Measurements from ENCODE around the gene RIMOC1.

RIMOC1 gene

GRCh38 chr5:41903892-41904799, at the start of gene RIMOC1:
Gene RIMOC1, plus strand, starts transcription at chr5:41904344. Its CDS starts 24 bp downstream, at chr5:41904368.
- DNase-seq = peak; percentile 99

- peak; percentile 79 for DNase-seq
Measured at GRCh38 chr5:41856644-41857491, 47.3 kb upstream of the RIMOC1 start.

- no peak for DNase-seq
Measured at GRCh38 chr5:41857989-41858388, 46.2 kb upstream of the RIMOC1 start.

- DNase-seq = no peak
Measured at GRCh38 chr5:41858890-41859289, 45.3 kb upstream of the RIMOC1 start.

- DNase-seq = no peak
Measured at GRCh38 chr5:41863871-41864486, 40.2 kb upstream of the RIMOC1 start.

- DNase-seq = no peak
Measured at GRCh38 chr5:41869151-41869723, 34.9 kb upstream of the RIMOC1 start.

- DNase-seq = peak; percentile 69
Measured at GRCh38 chr5:41869724-41870626, 34.2 kb upstream of the RIMOC1 start, which contains the start of gene OXCT1. Gene OXCT1, minus strand, starts transcription at chr5:41870425. Its CDS starts 67 bp downstream, at chr5:41870358.

- DNase-seq = no peak
Measured at GRCh38 chr5:41870627-41871048, 33.5 kb upstream of the RIMOC1 start.

GRCh38 chr5:41871852-41872251, 32.3 kb upstream of the RIMOC1 start:
- no peak for DNase-seq

- DNase-seq = no peak
Measured at GRCh38 chr5:41874512-41875060, 29.6 kb upstream of the RIMOC1 start.

- no peak for DNase-seq
Measured at GRCh38 chr5:41875121-41875520, 29.0 kb upstream of the RIMOC1 start.

GRCh38 chr5:41876678-41877077, 27.5 kb upstream of the RIMOC1 start:
- DNase-seq = no peak

- no peak for DNase-seq
Measured at GRCh38 chr5:41877408-41877807, 26.7 kb upstream of the RIMOC1 start.

GRCh38 chr5:41878173-41878572, 26.0 kb upstream of the RIMOC1 start:
- DNase-seq = no peak

GRCh38 chr5:41878643-41879478, 25.3 kb upstream of the RIMOC1 start:
- DNase-seq = no peak

GRCh38 chr5:41882765-41883164, 21.4 kb upstream of the RIMOC1 start:
- DNase-seq = no peak

GRCh38 chr5:41883243-41883642, 20.9 kb upstream of the RIMOC1 start:
- no peak for DNase-seq

- no peak for DNase-seq
Measured at GRCh38 chr5:41883936-41884335, 20.2 kb upstream of the RIMOC1 start.

GRCh38 chr5:41885286-41885685, 18.9 kb upstream of the RIMOC1 start:
- no peak for DNase-seq

GRCh38 chr5:41891066-41891707, 13.0 kb upstream of the RIMOC1 start:
- no peak for DNase-seq
